Duodenal mucosa (tissue), 2 donors: ENCODE measurements around the gene XPO5.

Experiments
- H3K27ac ChIP-seq: one replicate; pipeline ENCODE4 v1.7.0; 2013; ENCODE audit warnings: low read depth, low read length
- H3K27me3 ChIP-seq, 2 donors: one replicate each; pipeline ENCODE4 v1.7.0; 2013; ENCODE audit warnings: low read length in 2 of 2, control low read depth in 1 of 2; ENCODE audit not compliant: insufficient read depth in 2 of 2, control insufficient read depth in 1 of 2
- H3K36me3 ChIP-seq, 2 donors: one replicate each; pipeline ENCODE4 v1.7.0; 2013; ENCODE audit warnings: low read length in 2 of 2, control low read depth in 1 of 2; ENCODE audit not compliant: insufficient read depth in 2 of 2, control insufficient read depth in 1 of 2
- H3K4me1 ChIP-seq, 2 donors: one replicate each; pipeline ENCODE4 v1.7.0; 2013; ENCODE audit warnings: low read length in 2 of 2, control low read depth in 1 of 2; ENCODE audit not compliant: insufficient read depth in 2 of 2, control insufficient read depth in 1 of 2
- H3K4me3 ChIP-seq, 2 donors: one replicate each; pipeline ENCODE4 v1.7.0; 2013; ENCODE audit warnings: low read length in 2 of 2, low read depth in 1 of 2
- H3K9ac ChIP-seq, 2 donors: one replicate each; pipeline ENCODE4 v1.7.0; 2013; ENCODE audit warnings: low read length in 2 of 2, low read depth in 1 of 2
- H3K9me3 ChIP-seq, 2 donors: one replicate each; pipeline ENCODE4 v1.7.0; 2013; ENCODE audit warnings: low read length in 2 of 2, control low read depth in 1 of 2; ENCODE audit not compliant: control insufficient read depth in 1 of 2

XPO5 gene

GRCh38 chr6:43492673-43493072 is 83.2 kb downstream of the XPO5 start:
- peak overlapping the region in 1 of 2 donors; percentile 57 for H3K4me3 ChIP-seq
- no peak overlapping the region for H3K9ac ChIP-seq
- peaks cover 2 to 8% of the 10 kb centered on the region in 2 donors for H3K36me3 ChIP-seq
- H3K27ac ChIP-seq = no peak overlapping the region
- H3K9me3 ChIP-seq = no peaks in the 10 kb centered on the region
- no peaks in the 10 kb centered on the region for H3K27me3 ChIP-seq
- peaks cover 43 to 46% of the 10 kb centered on the region in 2 donors for H3K4me1 ChIP-seq

GRCh38 chr6:43491750-43492661 is 83.8 kb downstream of the XPO5 start:
- H3K4me3 ChIP-seq = peak overlapping the region; percentile 29 to 57
- H3K9ac ChIP-seq = peak overlapping the region in 1 of 2 donors; percentile 28
- H3K27ac ChIP-seq = no peak overlapping the region
- H3K36me3 ChIP-seq = peaks cover 0 to 8% of the 10 kb centered on the region in 2 donors
- H3K4me1 ChIP-seq = peaks cover 43 to 46% of the 10 kb centered on the region in 2 donors
- no peaks in the 10 kb centered on the region for H3K9me3 ChIP-seq
- no peaks in the 10 kb centered on the region for H3K27me3 ChIP-seq

GRCh38 chr6:43490523-43490939 is 85.3 kb downstream of the XPO5 start:
- Histone ChIP-seq H3K4me3 (peak overlapping the region in 1 of 2 donors; percentile 16), H3K9me3 (no peaks in the 10 kb centered on the region), H3K27me3 (no peaks in the 10 kb centered on the region), H3K36me3 (peaks cover 0 to 5% of the 10 kb centered on the region in 2 donors), H3K9ac (no peak overlapping the region), H3K27ac (no peak overlapping the region), H3K4me1 (peaks cover 37 to 38% of the 10 kb centered on the region in 2 donors)

- H3K4me3 ChIP-seq = no peak overlapping the region
- H3K9me3 ChIP-seq = no peaks in the 10 kb centered on the region
- no peaks in the 10 kb centered on the region for H3K27me3 ChIP-seq
- no peak overlapping the region for H3K9ac ChIP-seq
- no peak overlapping the region for H3K27ac ChIP-seq
- H3K36me3 ChIP-seq = peaks cover 0 to 5% of the 10 kb centered on the region in 2 donors
- peaks cover 28% of the 10 kb centered on the region in 2 donors for H3K4me1 ChIP-seq
Observed at GRCh38 chr6:43489277-43490072, 86.4 kb downstream of the XPO5 start.

GRCh38 chr6:43488667-43489276 is 87.1 kb downstream of the XPO5 start:
- Histone ChIP-seq H3K27ac (no peak overlapping the region), H3K27me3 (no peaks in the 10 kb centered on the region), H3K4me3 (no peak overlapping the region), H3K36me3 (peaks cover 0 to 5% of the 10 kb centered on the region in 2 donors), H3K9ac (no peak overlapping the region), H3K9me3 (no peaks in the 10 kb centered on the region), H3K4me1 (peaks cover 21 to 23% of the 10 kb centered on the region in 2 donors)

GRCh38 chr6:43481591-43482236 is 94.1 kb downstream of the XPO5 start:
- Histone ChIP-seq H3K4me1 (peaks cover 26 to 31% of the 10 kb centered on the region in 2 donors), H3K4me3 (no peak overlapping the region), H3K36me3 (no peaks in the 10 kb centered on the region), H3K27ac (no peak overlapping the region), H3K9me3 (no peaks in the 10 kb centered on the region), H3K9ac (no peak overlapping the region), H3K27me3 (no peaks in the 10 kb centered on the region)

GRCh38 chr6:43481075-43481474 is 94.8 kb downstream of the XPO5 start:
- no peaks in the 10 kb centered on the region for H3K27me3 ChIP-seq
- H3K9me3 ChIP-seq = no peaks in the 10 kb centered on the region
- H3K27ac ChIP-seq = no peak overlapping the region
- H3K4me1 ChIP-seq = peaks cover 26 to 31% of the 10 kb centered on the region in 2 donors
- no peak overlapping the region for H3K9ac ChIP-seq
- H3K4me3 ChIP-seq = no peak overlapping the region
- H3K36me3 ChIP-seq = no peaks in the 10 kb centered on the region

GRCh38 chr6:43478008-43478372 is 97.8 kb downstream of the XPO5 start:
- H3K9me3 ChIP-seq = no peaks in the 10 kb centered on the region
- H3K4me3 ChIP-seq = peak overlapping the region; percentile 73 to 92
- H3K27me3 ChIP-seq = no peaks in the 10 kb centered on the region
- no peaks in the 10 kb centered on the region for H3K36me3 ChIP-seq
- H3K9ac ChIP-seq = peak overlapping the region; percentile 65 to 88
- peaks cover 26 to 31% of the 10 kb centered on the region in 2 donors for H3K4me1 ChIP-seq
- no peak overlapping the region for H3K27ac ChIP-seq

GRCh38 chr6:43477235-43478007 is 98.4 kb downstream of the XPO5 start, which contains the start of gene TJAP1:
TJAP1 (plus strand) TSS chr6:43477570; CDS start chr6:43499002, 21,432 bp downstream.
- Histone ChIP-seq H3K27ac (no peak within 1 kb of the TSS), H3K4me1 (peaks cover 25 to 29% of the 10 kb centered on the region in 2 donors), H3K27me3 (no peaks in the 10 kb centered on the region), H3K9me3 (no peaks in the 10 kb centered on the region), H3K9ac (peak within 1 kb of the TSS; percentile 65 to 88), H3K4me3 (peak within 1 kb of the TSS; percentile 73 to 92), H3K36me3 (no peaks in the 10 kb centered on the region)
